C4-2B (cell line): ENCODE results near the gene AUH.

Experiments used
- H3K27ac ChIP-seq: fragments of 450-650 bp; 2 replicates; pipeline ENCODE4 v1.5.1; 2017
- ZFX ChIP-seq: fragments of 450-650 bp; IDR thresholded peaks from 2 replicates; pipeline ENCODE4 v1.6.1; 2017
- TF ChIP-seq, protein P1 (sequence below): fragments of 450-650 bp; conservative IDR thresholded peaks from 2 replicates; pipeline ENCODE4 v1.5.1; 2017; ENCODE audit warnings: mild to moderate bottlenecking

AUH gene

GRCh38 chr9:91275655-91276054, 86.1 kb downstream of the AUH start:
- no peak overlapping the region for H3K27ac ChIP-seq
- TF ChIP-seq ZFX = no peak
- TF ChIP-seq, protein P1, sequence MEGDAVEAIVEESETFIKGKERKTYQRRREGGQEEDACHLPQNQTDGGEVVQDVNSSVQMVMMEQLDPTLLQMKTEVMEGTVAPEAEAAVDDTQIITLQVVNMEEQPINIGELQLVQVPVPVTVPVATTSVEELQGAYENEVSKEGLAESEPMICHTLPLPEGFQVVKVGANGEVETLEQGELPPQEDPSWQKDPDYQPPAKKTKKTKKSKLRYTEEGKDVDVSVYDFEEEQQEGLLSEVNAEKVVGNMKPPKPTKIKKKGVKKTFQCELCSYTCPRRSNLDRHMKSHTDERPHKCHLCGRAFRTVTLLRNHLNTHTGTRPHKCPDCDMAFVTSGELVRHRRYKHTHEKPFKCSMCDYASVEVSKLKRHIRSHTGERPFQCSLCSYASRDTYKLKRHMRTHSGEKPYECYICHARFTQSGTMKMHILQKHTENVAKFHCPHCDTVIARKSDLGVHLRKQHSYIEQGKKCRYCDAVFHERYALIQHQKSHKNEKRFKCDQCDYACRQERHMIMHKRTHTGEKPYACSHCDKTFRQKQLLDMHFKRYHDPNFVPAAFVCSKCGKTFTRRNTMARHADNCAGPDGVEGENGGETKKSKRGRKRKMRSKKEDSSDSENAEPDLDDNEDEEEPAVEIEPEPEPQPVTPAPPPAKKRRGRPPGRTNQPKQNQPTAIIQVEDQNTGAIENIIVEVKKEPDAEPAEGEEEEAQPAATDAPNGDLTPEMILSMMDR = no peak

DNA sequence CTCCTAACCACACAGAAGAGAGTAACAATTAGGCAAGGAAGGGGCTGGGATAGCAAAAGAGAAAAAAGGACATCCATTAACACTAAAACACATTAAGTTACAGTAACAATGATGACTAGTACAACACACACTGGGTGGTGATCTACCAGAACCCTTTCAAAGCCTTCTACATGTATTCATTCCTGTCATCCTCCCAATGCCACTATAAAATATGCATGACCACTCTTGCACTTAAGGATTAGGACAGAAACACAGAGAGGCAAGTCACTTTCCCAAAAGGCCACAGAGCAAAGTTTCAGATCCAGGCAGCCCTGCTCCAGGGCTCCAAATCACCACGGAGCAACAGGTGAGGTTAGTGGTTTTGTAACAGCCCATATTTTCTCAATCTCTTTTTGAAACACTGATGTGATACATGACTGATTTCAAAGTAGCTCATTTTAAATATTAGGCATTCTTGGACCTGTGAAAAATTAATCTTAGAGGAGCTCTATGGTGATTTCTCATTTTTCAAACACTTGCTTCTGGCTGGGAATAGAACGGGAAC, 86.7 kb downstream of the AUH start:
- no peak overlapping the region for H3K27ac ChIP-seq
- TF ChIP-seq, protein P1 = no peak
- no peak for TF ChIP-seq ZFX

GRCh38 chr9:91273853-91274552, 87.7 kb downstream of the AUH start:
- no peak for TF ChIP-seq ZFX
- TF ChIP-seq, protein P1 = no peak
- no peak overlapping the region for H3K27ac ChIP-seq

DNA sequence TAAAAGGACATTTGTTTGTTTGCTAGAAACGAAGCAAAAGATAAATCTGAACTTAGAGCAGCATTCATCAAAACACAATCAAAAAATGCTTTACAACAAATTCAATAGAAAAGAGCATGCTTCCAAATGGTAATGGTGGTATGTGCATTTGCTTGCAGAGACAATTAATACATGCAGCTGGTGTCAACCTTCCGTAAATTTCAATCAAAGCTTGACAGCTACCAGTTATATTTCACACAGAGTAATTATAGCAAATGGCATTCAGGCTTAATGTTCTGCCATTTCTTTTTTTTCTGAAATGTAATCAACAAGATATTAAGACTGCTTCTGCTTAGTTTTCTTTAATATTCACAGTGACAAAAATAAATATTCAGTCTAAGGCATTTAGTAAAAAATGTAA, 90.6 kb downstream of the AUH start:
- TF ChIP-seq ZFX = no peak
- TF ChIP-seq, protein P1 = no peak

GRCh38 chr9:91269907-91270491, 91.7 kb downstream of the AUH start:
- no peak overlapping the region for H3K27ac ChIP-seq
- TF ChIP-seq, protein P1 = no peak
- no peak for TF ChIP-seq ZFX

More for the DNA sequence above, 90.6 kb downstream of the AUH start:
- no peak overlapping the region for H3K27ac ChIP-seq

- no peak for TF ChIP-seq ZFX
- TF ChIP-seq, protein P1 = no peak
- H3K27ac ChIP-seq = no peak overlapping the region
Measured at GRCh38 chr9:91266448-91266847, 95.3 kb downstream of the AUH start.

GRCh38 chr9:91265514-91265913, 96.2 kb downstream of the AUH start:
- no peak overlapping the region for H3K27ac ChIP-seq
- no peak for TF ChIP-seq ZFX
- TF ChIP-seq, protein P1 = no peak
